NAMALWA (cell line): Measurements from ENCODE around the gene CAPN12.
"Not testable (repeated sequence)": the region's sequence is repeated elsewhere in the genome, so short reads cannot be mapped to it uniquely, and the experiment has no call there.

Experiments used
- DNase-seq: peaks from one replicate; pipeline ENCODE4 v3.0.0-alpha.2; 2015; ENCODE audit warnings: low spot score

Gene CAPN12

DNA sequence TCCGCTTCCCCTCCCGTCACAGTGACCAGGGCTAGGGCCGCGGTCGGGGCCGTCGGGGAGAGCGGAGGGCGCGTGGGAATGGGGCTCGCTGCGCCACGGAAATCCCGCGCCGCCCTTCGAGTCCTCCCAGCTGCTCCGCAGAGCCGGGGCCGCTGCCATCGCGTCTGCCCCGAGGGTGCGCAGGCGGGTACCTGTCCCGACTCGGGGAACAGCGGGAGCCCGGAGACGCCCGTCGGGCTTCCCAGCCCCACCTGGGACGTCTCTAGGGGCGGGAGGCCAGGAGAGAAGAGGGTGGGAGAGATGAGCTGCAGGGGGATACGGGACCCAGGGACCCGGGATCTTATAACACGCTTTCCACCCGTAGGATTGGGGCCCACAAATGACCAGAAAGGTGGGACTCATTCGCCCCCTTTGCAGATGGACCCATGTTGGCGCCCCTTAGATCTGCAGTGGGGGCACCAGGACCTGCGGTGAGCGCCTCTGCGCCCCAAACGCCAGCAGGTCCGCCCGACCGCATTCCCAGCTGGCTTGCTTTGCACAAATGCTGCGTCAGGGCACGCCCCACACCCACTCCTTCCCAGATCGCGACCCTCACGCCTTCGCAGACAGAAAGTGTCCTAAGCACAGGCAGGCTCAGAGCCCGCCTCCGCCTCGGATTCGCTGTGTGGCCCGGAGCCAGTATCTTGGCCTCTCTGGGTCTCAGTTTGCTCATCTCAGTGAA, 26.1 kb upstream of the CAPN12 start:
- DNase-seq = not testable (repeated sequence)

GRCh38 chr19:38769635-38770211, 25.4 kb upstream of the CAPN12 start:
- peak; percentile 80 for DNase-seq

DNA sequence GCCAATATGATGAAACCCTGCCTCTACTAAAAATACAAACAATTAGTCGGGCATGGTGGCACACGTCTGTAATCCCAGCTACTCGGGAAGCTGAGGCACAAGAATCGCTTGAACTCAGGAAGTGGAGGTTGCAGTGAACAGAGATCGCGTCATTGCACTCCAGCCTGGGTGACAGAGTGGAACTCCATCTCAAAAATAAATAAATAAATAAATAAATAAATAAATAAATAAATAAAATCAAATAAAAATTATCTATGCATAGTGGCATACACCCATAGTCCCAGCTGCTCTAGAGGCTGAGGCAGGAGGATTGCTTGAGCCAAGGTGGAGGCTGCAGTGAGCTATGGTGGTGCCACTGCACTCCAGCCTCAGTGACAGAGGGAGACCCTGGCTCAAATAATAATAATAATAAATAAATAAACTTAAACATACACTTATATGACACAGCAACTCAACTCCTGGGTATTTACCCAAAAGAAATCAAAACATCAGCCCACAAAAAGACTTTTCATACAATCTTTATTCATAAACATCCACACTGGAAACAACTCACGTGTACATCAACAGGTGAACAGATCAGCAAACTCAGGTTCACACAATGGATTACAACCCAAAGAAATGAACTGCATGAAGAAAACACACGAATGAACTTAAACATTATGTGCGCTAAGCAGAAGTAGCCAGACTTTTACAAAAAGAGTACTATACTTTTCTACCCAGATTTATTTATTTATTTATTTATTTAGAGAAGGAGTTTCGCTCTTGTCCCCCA, 22.2 kb upstream of the CAPN12 start:
- DNase-seq = no peak

- DNase-seq = no peak
These were observed 20.9 kb upstream of the CAPN12 start for GRCh38 chr19:38765214-38765613.

GRCh38 chr19:38763795-38764220, 19.5 kb upstream of the CAPN12 start:
- DNase-seq = no peak

DNA sequence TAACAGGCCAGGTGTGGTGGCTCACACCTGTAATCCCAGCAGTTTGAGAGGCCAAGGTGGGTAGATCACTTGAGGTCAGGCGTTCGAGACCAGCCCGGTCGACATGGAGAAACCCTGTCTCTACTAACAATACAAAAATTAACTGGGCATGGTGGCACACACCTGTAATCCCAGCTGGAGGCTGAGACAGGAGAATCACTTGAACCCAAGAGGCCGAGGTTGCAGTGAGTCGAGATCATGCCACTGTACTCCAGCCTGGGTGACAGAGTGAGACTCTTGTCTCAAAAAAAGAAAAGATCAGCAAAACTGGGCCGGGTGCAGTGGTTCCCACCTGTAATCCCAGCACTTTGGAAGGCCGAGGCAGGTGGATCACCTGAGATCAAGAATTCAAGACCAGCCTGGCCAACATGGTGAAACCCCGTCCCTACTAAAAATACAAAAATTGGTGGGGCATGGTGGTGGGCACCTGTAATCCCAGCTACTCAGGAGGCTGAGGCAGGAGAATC, 17.7 kb upstream of the CAPN12 start:
- DNase-seq = not testable (repeated sequence)

GRCh38 chr19:38760805-38761517, 16.7 kb upstream of the CAPN12 start:
- not testable (repeated sequence) for DNase-seq

DNA sequence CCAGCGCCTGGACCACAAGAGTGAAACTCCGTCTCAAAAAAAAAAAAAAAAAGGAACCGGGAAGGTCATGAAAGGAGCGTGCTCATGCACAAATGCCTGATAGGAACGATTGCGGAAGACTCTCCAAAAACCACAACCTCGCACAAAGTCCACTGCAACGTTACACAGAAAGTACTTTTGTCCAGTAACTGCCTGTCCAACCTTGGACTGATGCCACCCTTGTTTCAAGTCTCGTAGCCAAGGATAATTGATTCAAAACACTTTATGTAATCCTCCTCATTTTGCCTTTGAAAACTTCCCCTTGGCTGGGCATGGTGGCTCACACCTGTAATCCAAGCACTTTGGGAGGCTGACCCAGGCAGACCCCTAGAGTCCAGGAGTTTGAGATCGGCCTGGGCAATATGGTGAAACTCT, 15.3 kb upstream of the CAPN12 start:
- DNase-seq = no peak

DNA sequence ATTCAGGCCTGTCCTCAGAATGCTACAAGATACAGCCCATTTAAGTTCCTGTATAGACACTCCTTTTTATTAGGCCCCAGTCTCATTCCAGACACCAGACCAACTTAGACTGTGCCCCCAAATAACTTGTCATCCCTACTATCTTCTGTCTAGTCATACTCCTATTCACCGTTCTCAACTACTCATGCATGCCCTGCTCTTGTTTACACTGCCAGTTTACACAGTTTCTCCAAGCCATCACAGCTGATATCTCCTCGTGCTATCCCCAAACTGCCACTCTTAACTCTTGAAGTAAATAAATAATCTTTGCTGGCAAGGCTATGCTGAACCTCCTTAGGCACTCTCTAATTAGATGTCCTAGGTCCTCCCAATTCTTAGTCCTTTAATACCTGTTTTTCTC, 9.9 kb upstream of the CAPN12 start:
- not testable (repeated sequence) for DNase-seq

DNA sequence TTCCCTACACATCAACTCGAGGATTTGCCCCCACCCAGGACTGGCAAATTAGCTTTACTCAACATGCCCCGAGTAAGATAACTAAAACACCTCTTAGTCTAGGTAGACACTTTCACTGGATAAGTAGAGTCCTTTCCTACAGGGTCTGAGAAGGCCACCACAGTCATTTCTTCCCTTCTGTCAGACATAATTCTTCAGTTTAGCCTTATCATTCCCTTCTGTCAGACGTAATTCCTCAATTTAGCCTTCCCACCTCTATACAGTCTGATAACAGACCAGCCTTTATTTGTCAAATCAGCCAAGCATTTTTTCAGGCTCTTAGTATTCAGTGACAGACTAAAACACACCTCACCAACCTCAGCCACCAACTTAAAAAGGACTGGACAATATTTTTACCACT, 9.5 kb upstream of the CAPN12 start:
- not testable (repeated sequence) for DNase-seq

GRCh38 chr19:38745316-38745715, 1.0 kb upstream of the CAPN12 start:
- no peak for DNase-seq

GRCh38 chr19:38744874-38745273, 600 bp upstream of the CAPN12 start:
- DNase-seq = no peak

DNA sequence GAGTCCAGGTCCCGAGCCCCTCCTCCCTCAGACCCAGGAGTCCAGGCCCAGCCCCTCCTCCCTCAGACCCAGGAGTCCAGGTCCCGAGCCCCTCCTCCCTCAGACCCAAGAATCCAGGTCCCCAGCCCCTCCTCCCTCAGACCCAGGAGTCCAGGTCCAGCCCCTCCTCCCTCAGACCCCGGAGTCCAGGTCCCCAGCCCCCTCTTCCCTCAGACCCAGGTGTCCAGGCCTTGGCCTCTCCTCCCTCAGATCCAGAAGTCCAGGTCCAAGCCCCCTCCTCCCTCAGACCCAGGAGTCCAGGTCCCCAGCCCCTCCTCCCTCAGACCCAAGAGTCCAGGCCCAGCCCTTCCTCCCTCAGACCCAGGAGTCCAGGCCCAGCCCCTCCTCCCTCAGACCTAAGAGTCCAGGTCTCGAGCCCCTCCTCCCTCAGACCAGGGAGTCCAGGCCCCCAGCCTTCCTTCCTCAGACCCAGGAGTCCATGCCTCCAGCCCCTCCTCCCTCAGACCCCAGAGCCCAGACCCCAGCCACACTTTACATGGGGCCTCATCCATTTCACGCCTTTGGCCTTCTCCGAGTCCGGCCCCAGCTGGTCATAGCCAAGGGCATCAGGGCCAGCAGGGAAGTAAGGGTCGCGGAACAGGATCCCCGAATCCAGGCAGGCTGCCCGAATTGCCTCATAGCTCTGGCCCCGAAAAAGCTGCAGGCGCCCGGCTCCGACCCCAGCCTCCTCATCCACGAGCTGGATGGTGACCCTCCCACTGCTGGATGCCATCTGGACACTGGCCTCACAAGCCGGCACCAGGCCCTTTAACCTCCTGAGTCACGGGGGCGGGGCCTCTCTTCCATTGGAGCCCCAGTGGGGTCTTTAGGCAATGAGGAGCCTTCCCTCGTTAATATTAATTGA, 628 bp downstream of the CAPN12 start:
- no peak for DNase-seq

DNA sequence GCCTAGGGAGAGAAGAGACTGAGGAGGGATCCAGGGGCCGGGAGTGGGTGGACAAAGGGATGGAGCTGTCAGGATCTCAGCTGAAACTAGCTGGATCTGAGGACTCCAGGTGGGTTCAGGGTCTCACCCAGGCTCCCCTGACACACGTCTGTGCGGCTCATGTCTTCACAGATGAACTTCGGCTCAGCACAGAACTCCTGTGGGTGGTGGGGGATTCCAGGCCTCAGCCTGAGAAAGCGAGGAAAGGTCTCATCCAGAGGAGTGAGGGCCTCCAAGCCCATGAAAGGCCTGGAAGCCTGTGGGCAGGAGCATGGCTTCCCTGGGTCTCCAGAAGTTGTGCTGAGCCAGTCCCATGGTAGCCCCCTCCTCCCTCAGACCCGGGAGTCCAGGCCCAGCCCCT, 1.4 kb downstream of the CAPN12 start:
- no peak for DNase-seq

- DNase-seq = no peak
These were observed 2.0 kb downstream of the CAPN12 start for GRCh38 chr19:38742296-38742695.

GRCh38 chr19:38741670-38742069, 2.6 kb downstream of the CAPN12 start:
- DNase-seq = no peak

- DNase-seq = no peak
These were observed 3.3 kb downstream of the CAPN12 start for GRCh38 chr19:38740932-38741331.

DNA sequence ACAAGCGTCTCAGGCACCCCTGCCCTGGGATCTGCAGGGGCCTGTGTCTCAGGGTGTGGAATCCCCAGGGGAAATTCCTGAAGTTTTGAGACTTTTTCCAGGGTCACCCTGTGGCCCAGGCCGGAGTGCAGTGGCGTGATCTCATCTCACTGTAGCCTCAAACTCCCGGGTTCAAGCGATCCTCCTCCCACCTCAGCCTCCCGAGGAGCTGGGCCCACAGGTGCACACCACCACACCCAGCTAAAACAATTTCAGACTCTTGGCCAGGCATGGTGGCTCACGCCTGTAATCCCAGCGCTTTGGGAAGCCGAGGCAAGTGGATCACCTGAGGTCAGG, 4.0 kb downstream of the CAPN12 start:
- no peak for DNase-seq

- no peak for DNase-seq
These were observed 4.6 kb downstream of the CAPN12 start for GRCh38 chr19:38739440-38740256.

DNA sequence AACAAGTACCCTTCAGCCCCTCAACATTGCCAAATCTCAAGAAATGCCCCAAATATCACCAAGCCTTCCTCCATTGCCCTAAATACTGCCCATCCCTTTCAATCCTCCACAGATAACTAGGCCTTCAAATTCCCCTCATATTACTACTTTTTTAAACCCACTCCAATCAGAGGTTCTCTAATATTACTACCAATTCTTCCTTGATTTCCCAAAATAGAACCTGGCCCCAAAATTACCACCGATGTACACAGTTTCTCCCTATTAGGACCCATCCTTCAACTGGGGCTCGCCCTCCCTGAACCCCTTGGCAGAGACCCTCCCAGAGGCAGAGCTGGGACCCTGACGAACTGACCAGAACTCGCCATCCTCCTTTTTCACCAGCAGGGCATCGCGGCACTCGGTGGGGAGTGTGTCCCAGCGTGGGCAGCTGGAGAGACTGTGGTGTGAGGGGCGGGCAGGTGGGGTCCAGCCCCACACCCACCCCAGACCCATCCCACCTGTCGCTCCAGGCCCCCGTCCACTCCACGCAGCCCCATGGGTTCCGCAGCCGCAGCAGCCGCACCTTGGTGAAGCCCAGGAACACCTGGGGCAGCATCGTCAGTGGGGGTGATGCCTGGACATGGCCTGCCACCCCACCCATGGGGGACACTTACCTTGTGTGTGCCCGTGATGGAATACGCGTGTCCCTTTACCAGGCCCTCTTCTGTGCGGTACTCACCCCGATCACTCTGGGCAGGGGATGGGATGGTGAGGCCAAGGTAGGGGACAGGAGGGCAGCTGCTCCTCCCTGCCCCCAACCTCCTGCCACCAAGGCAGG, 6.1 kb downstream of the CAPN12 start:
- DNase-seq = no peak
